GM23248 (cell line): ENCODE results near the gene SPAG9. TPM values are rescaled to one million over a fixed set of nuclear protein-coding genes. Genes with fewer than 3 reads are reported as not detected.

ENCODE experiments used
- DNase-seq: peaks from one replicate; pipeline ENCODE4 v3.0.0-alpha.2; 2015
- H2AFZ ChIP-seq: fragments of 200-600 bp; sonication (generic); 2 replicates; pipeline ENCODE4 v1.6.1; 2016; ENCODE audit warnings: antibody characterized with exemption
- H3F3A ChIP-seq: fragments of 200-600 bp; sonication (generic); 2 replicates; pipeline ENCODE4 v1.6.1; 2016; ENCODE audit warnings: mild to moderate bottlenecking, antibody characterized with exemption, mixed run types; ENCODE audit not compliant: insufficient read depth
- H3K27ac ChIP-seq: fragments of 200-600 bp; sonication (generic); 2 replicates; pipeline ENCODE4 v1.5.1; 2016; ENCODE audit warnings: mild to moderate bottlenecking
- H3K27me3 ChIP-seq: fragments of 200-600 bp; sonication (generic); replicated peaks from 2 replicates; pipeline ENCODE4 v1.6.1; 2016; ENCODE audit warnings: mild to moderate bottlenecking; ENCODE audit not compliant: insufficient read depth
- H3K36me3 ChIP-seq: fragments of 200-600 bp; sonication (generic); 2 replicates; pipeline ENCODE4 v1.6.1; 2016; ENCODE audit warnings: low read depth, mild to moderate bottlenecking
- H3K4me1 ChIP-seq: fragments of 200-600 bp; sonication (generic); 2 replicates; pipeline ENCODE4 v1.6.1; 2016; ENCODE audit warnings: mild to moderate bottlenecking; ENCODE audit not compliant: insufficient read depth
- H3K4me2 ChIP-seq: fragments of 200-600 bp; sonication (generic); one replicate; pipeline ENCODE4 v1.6.1; 2016; ENCODE audit warnings: mild to moderate bottlenecking; ENCODE audit not compliant: unreplicated experiment
- H3K4me3 ChIP-seq: fragments of 200-600 bp; sonication (generic); 2 replicates; pipeline ENCODE4 v1.5.1; 2016; ENCODE audit warnings: mild to moderate bottlenecking
- H3K79me2 ChIP-seq: fragments of 200-600 bp; sonication (generic); 2 replicates; pipeline ENCODE4 v1.6.1; 2016; ENCODE audit warnings: mild to moderate bottlenecking; ENCODE audit not compliant: insufficient read depth
- H3K9ac ChIP-seq: fragments of 200-600 bp; sonication (generic); 2 replicates; pipeline ENCODE4 v1.6.1; 2016; ENCODE audit warnings: mild to moderate bottlenecking
- H3K9me2 ChIP-seq: fragments of 200-600 bp; sonication (generic); 2 replicates; pipeline ENCODE4 v1.6.1; 2016; ENCODE audit warnings: mixed run types, mild to moderate bottlenecking, moderate library complexity; ENCODE audit not compliant: insufficient read depth
- H3K9me3 ChIP-seq: fragments of 200-600 bp; sonication (generic); one replicate; pipeline ENCODE4 v1.6.1; 2017; ENCODE audit warnings: low read depth
- H4K20me1 ChIP-seq: fragments of 200-600 bp; sonication (generic); 2 replicates; pipeline ENCODE4 v1.6.0; 2016; ENCODE audit not compliant: insufficient read depth
- EZH2 ChIP-seq: fragments of 200-600 bp; sonication (generic); IDR thresholded peaks from 2 replicates; pipeline ENCODE4 v1.6.1; 2018; ENCODE audit warnings: antibody characterized with exemption, mild to moderate bottlenecking; ENCODE audit not compliant: insufficient read depth, poor library complexity, severe bottlenecking
- EZH2phosphoT487 ChIP-seq: fragments of 200-600 bp; sonication (generic); IDR thresholded peaks from 2 replicates; pipeline ENCODE4 v1.6.1; 2018; ENCODE audit warnings: antibody characterized with exemption, moderate library complexity, mild to moderate bottlenecking, low read depth; ENCODE audit not compliant: insufficient read depth
- WGBS, 2 experiments: methylation state at CpG; one replicate each; pipeline ENCODE4 v1.1.6; 2015 to 2017; ENCODE audit warnings: low lambda C conversion rate in 2 of 2, low coverage in 1 of 2; ENCODE audit errors: missing lambda C conversion rate in 2 of 2; 5-methylcytosine and 5-hydroxymethylcytosine counted together
- in situ Hi-C: fragments of 300-500 bp; cut with MboI; formaldehyde crosslinking; loops from 2 replicates; pipeline ENCODE4 v1.15.0; 2020
- polyA plus RNA-seq: library from polyadenylated mRNA; unstranded; fragments of >200 nt; fragmentation: Nextera tagmentation; extraction: Ambion mirVana; gene quantifications from 2 replicates; pipeline ENCODE4 v1.2.1, GENCODE V29; 2016
- total RNA-seq: library from RNA; depleted of rRNA; stranded (reverse); fragments of >200 nt; shearing (Covaris generic); gene quantifications from 2 replicates; pipeline ENCODE4 v1.2.3, GENCODE V29; 2014

SPAG9 gene
- total and polyA plus RNA-seq, 2 experiments from 2014 or later = 21.5 to 58.8 TPM

GRCh38 chr17:51056813-51057510 lies 63.7 kb downstream of the SPAG9 start:
- peaks cover 37% of the 10 kb centered on the region for H3F3A ChIP-seq
- peak overlapping the region; percentile 78 for H3K4me2 ChIP-seq
- no peaks in the 10 kb centered on the region for H4K20me1 ChIP-seq
- peak; percentile 92 for DNase-seq
- H3K36me3 ChIP-seq = no peaks in the 10 kb centered on the region
- H2AFZ ChIP-seq = no peak overlapping the region
- H3K4me1 ChIP-seq = peaks cover 35% of the 10 kb centered on the region
- H3K27ac ChIP-seq = peak overlapping the region; percentile 85
- H3K9ac ChIP-seq = peak overlapping the region; percentile 62
- H3K27me3 ChIP-seq = no peaks in the 10 kb centered on the region
- WGBS, 2 experiments = 36 to 58% methylated on average over 1 of the region's 1 CpG
- TF ChIP-seq EZH2 (no peak), EZH2phosphoT487 (peak; percentile 84)
- peak overlapping the region; percentile 50 for H3K4me3 ChIP-seq
- in situ Hi-C loops = no loop called here
- H3K9me3 ChIP-seq = no peaks in the 10 kb centered on the region
- H3K9me2 ChIP-seq = no peaks in the 10 kb centered on the region
- H3K79me2 ChIP-seq = peaks cover 87% of the 10 kb centered on the region

DNA sequence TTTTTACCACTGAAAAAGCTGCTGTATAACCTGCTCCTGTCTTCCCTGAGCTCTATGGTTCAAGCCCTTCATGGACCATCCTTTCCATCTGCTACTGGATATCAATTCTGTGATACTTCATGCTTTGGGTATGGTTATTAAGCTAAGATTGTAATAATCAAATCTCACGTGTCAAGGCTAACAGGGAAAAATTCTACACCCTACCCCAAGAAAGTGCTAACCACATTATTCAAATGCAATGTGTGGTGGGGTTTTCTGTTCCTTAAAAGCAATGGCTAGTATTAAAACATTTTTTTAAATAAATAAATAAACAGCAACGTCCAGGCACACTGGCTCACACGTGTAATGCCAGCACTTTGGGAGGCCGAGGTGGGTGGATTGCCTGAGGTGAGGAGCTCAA lies 65.9 kb downstream of the SPAG9 start:
- Histone ChIP-seq H3K9me3 (no peaks in the 10 kb centered on the region), H3K27me3 (no peaks in the 10 kb centered on the region), H3F3A (peaks cover 32% of the 10 kb centered on the region), H3K79me2 (peaks cover 85% of the 10 kb centered on the region), H3K9ac (no peak overlapping the region), H3K4me3 (no peak overlapping the region), H2AFZ (no peak overlapping the region), H4K20me1 (no peaks in the 10 kb centered on the region), H3K4me1 (peaks cover 38% of the 10 kb centered on the region), H3K9me2 (no peaks in the 10 kb centered on the region), H3K36me3 (no peaks in the 10 kb centered on the region), H3K4me2 (no peak overlapping the region), H3K27ac (no peak overlapping the region)
- in situ Hi-C loops = no loop called here
- TF ChIP-seq EZH2phosphoT487 = no peak
- no peak for TF ChIP-seq EZH2
- WGBS, 2 experiments = 87 to 92% methylated on average over 4 of the region's 4 CpGs
- DNase-seq = no peak

DNA sequence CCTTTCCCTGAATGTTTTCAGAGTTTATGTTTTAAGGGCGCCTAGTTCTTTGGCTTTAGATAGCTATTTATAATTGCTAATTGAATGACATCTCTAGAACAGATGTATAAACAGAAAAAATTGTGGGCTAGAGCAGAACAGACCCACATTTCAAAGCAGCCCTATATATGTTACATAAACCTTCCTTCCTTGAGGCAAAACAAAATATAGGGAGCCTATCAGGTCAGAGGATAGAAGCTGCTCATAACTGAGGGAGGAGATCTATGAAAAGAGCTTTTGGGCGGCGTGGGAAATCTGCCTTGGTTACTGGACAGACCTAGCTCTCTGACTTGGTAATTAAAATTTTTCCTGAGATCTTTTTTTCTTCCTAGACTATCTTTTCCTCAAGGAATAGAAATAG lies 68.4 kb downstream of the SPAG9 start:
- in situ Hi-C loops = no loop called here

GRCh38 chr17:51050291-51051033 lies 70.2 kb downstream of the SPAG9 start:
- peak; percentile 54 for DNase-seq
- Histone ChIP-seq H3K4me3 (no peak overlapping the region), H3K27ac (no peak overlapping the region), H3K4me1 (peaks cover 38% of the 10 kb centered on the region), H4K20me1 (no peaks in the 10 kb centered on the region), H3K9me3 (no peaks in the 10 kb centered on the region), H3K79me2 (peaks cover 94% of the 10 kb centered on the region), H3K9ac (no peak overlapping the region), H3K9me2 (no peaks in the 10 kb centered on the region), H3F3A (peaks cover 15% of the 10 kb centered on the region; the same call in 1 of the 2 replicates), H2AFZ (no peak overlapping the region), H3K27me3 (no peaks in the 10 kb centered on the region), H3K36me3 (no peaks in the 10 kb centered on the region), H3K4me2 (no peak overlapping the region)
- in situ Hi-C loops = no loop called here
- no peak for TF ChIP-seq EZH2phosphoT487
- no peak for TF ChIP-seq EZH2
- WGBS, 2 experiments = 69 to 86% methylated on average over 3 of the region's 3 CpGs

More for the DNA sequence above, 68.4 kb downstream of the SPAG9 start:
- no peak overlapping the region for H3K4me2 ChIP-seq
- H3F3A ChIP-seq = peaks cover 14% of the 10 kb centered on the region
- no peak for DNase-seq
- no peak for TF ChIP-seq EZH2phosphoT487
- H3K9ac ChIP-seq = no peak overlapping the region
- H3K27ac ChIP-seq = no peak overlapping the region
- 96 to 100% methylated on average over 3 of the region's 3 CpGs for WGBS, 2 experiments
- no peaks in the 10 kb centered on the region for H3K9me3 ChIP-seq
- peaks cover 36% of the 10 kb centered on the region for H3K4me1 ChIP-seq
- no peaks in the 10 kb centered on the region for H3K27me3 ChIP-seq
- H4K20me1 ChIP-seq = no peaks in the 10 kb centered on the region
- H3K36me3 ChIP-seq = no peaks in the 10 kb centered on the region
- H3K9me2 ChIP-seq = no peaks in the 10 kb centered on the region
- peaks cover 86% of the 10 kb centered on the region for H3K79me2 ChIP-seq
- no peak overlapping the region for H3K4me3 ChIP-seq
- no peak overlapping the region for H2AFZ ChIP-seq
